Measurements from ENCODE around the gene RBM6. TPM values are rescaled to one million over a fixed set of nuclear protein-coding genes. Genes with fewer than 3 reads are reported as not detected.

Gene RBM6
- polyA plus RNA-seq, 1 experiment, result 62.8 TPM

- no peak for TF ChIP-seq CTCF (IDR thresholded peaks at IDR 0.05; ENCODE audit: low read depth, low read length)
These were observed 105.0 kb downstream of the RBM6 start for GRCh38 chr3:50044976-50045375.

DNA sequence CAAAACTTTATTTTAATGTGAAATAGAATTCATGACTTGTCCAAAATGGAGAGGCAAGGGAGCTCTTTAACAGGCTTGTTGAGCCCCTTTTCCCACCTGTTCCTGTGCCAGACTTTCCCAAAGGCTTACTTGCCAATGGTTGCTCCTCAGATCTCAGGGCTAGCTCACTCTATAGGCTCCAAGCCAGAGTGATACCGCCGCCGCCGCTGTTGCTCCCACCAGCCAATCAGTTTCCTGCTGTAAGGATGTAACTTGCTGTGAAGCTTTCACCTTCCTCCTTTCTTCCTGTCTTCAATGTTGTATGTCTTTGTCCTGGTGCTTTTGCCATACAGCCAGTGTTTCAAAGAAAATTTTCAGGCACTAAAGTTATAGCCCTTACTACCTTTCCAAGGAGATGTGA lies 107.5 kb downstream of the RBM6 start:
- Histone ChIP-seq H3K9me3 (ENCODE audit: control insufficient read depth, insufficient read depth, low read length) (no peaks in the 10 kb centered on the region), H3K27ac (ENCODE audit: low read depth, low read length) (no peak overlapping the region), H3K4me3 (ENCODE audit: low read depth, low read length) (no peak overlapping the region), H3K27me3 (ENCODE audit: control insufficient read depth, insufficient read depth, low read length) (no peaks in the 10 kb centered on the region)
- TF ChIP-seq CTCF (IDR thresholded peaks at IDR 0.05; ENCODE audit: low read depth, low read length), result no peak
- POLR2A ChIA-PET, result no interaction called here
- CTCF ChIA-PET, result no interaction called here
- DNase-seq (ENCODE audit: low read depth, low spot score), result no peak

More at GRCh38 chr3:50044976-50045375, 105.0 kb downstream of the RBM6 start:
- no peak for DNase-seq (ENCODE audit: low read depth, low spot score)
- Histone ChIP-seq H3K4me3 (ENCODE audit: low read depth, low read length) (no peak overlapping the region), H3K27ac (ENCODE audit: low read depth, low read length) (no peak overlapping the region), H3K9me3 (ENCODE audit: control insufficient read depth, insufficient read depth, low read length) (no peaks in the 10 kb centered on the region), H3K27me3 (ENCODE audit: control insufficient read depth, insufficient read depth, low read length) (no peaks in the 10 kb centered on the region)
- POLR2A ChIA-PET, result no interaction called here
- CTCF ChIA-PET, result no interaction called here

DNA sequence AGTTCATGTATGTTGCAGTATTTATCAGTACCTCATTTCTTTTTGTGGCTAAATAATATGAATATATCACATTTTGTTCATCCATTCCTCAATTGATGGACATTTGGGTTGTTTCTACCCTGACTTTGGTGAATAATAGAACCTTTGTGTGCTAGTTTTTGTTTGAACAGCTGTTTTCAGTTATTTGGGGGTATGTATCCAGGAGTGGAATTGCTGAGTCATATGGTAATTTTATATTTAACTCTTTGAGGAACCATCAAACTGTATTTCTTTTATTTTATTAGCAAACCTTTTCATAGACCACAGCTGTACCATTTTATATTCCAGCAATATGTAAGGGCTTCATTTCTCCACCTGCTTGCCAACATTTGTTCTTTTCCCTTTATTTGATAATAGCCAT lies 110.4 kb downstream of the RBM6 start:
- TF ChIP-seq CTCF (IDR thresholded peaks at IDR 0.05; ENCODE audit: low read depth, low read length), result no peak
- ChIA-PET CTCF (interaction anchor here (0.6 kb wide), 1 partner anchor 33 kb away, joined by 3 read pairs; no protein-coding TSS in a partner anchor), POLR2A (interaction anchor here (2.4 kb wide), 1 partner anchor 110 kb away, joined by 11 read pairs; the partner anchor contains the start of gene RBM6)
- Histone ChIP-seq H3K4me3 (ENCODE audit: low read depth, low read length) (no peak overlapping the region), H3K9me3 (ENCODE audit: control insufficient read depth, insufficient read depth, low read length) (no peaks in the 10 kb centered on the region), H3K27ac (ENCODE audit: low read depth, low read length) (no peak overlapping the region), H3K27me3 (ENCODE audit: control insufficient read depth, insufficient read depth, low read length) (no peaks in the 10 kb centered on the region)
- DNase-seq (ENCODE audit: low read depth, low spot score), result peak; percentile 32

- no peak for DNase-seq (ENCODE audit: low read depth, low spot score)
- Histone ChIP-seq H3K27ac (ENCODE audit: low read depth, low read length) (no peak overlapping the region), H3K4me3 (ENCODE audit: low read depth, low read length) (no peak overlapping the region), H3K9me3 (ENCODE audit: control insufficient read depth, insufficient read depth, low read length) (no peaks in the 10 kb centered on the region), H3K27me3 (ENCODE audit: control insufficient read depth, insufficient read depth, low read length) (no peaks in the 10 kb centered on the region)
- ChIA-PET POLR2A (no interaction called here), CTCF (interaction anchor here (0.6 kb wide), 1 partner anchor 11 kb away, joined by 5 read pairs; no protein-coding TSS in a partner anchor)
- no peak for TF ChIP-seq CTCF (IDR thresholded peaks at IDR 0.05; ENCODE audit: low read depth, low read length)
These were observed 117.8 kb downstream of the RBM6 start for GRCh38 chr3:50057756-50058155.

GRCh38 chr3:50068134-50068533 lies 128.2 kb downstream of the RBM6 start:
- ChIA-PET POLR2A (no interaction called here), CTCF (no interaction called here)
- H3K27me3 ChIP-seq (ENCODE audit: control insufficient read depth, insufficient read depth, low read length), result no peaks in the 10 kb centered on the region
- no peak overlapping the region for H3K27ac ChIP-seq (ENCODE audit: low read depth, low read length)
- H3K9me3 ChIP-seq (ENCODE audit: control insufficient read depth, insufficient read depth, low read length), result no peaks in the 10 kb centered on the region
- TF ChIP-seq CTCF (IDR thresholded peaks at IDR 0.05; ENCODE audit: low read depth, low read length), result no peak
- DNase-seq (ENCODE audit: low read depth, low spot score), result no peak
- H3K4me3 ChIP-seq (ENCODE audit: low read depth, low read length), result no peak overlapping the region

Measured in AG04450 (cell line).